HG02798 (cell line): Measurements from ENCODE around the gene MYORG.

ENCODE experiments used
- ATAC-seq: cut with Tn5 transposase; IDR thresholded peaks from one replicate; pipeline ENCODE4 v1.9.1; 2021; ENCODE audit warnings: mild to moderate bottlenecking; ENCODE audit not compliant: unreplicated experiment, poor library complexity

The MYORG gene

GRCh38 chr9:34385561-34386230, 9.0 kb upstream of the MYORG start:
- no peak for ATAC-seq

- ATAC-seq = no peak
These were observed 7.9 kb upstream of the MYORG start for GRCh38 chr9:34384368-34385165.

- ATAC-seq = no peak
These were observed 7.2 kb upstream of the MYORG start for GRCh38 chr9:34383904-34384303.

DNA sequence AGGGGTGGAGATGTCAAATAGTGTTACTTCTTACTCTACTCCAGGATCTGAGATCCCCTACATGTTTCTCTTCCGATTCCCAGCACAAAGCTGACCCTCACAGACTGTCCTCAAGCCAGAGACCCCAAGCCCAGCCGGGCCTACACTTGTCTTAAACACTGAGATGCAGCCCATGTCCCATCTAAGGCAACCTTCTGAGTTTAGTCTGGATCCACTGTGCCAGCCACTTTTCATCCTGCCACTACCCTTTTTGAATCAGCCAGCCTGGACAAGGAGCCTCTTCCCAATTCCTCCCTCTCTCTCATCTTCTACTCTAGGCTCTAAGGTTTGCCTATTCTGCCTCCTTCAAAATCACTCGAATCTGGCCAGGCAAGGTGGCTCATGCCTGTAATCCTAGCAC, 6.2 kb upstream of the MYORG start:
- no peak for ATAC-seq

- no peak for ATAC-seq
These were observed 5.4 kb upstream of the MYORG start for GRCh38 chr9:34382054-34382453.

DNA sequence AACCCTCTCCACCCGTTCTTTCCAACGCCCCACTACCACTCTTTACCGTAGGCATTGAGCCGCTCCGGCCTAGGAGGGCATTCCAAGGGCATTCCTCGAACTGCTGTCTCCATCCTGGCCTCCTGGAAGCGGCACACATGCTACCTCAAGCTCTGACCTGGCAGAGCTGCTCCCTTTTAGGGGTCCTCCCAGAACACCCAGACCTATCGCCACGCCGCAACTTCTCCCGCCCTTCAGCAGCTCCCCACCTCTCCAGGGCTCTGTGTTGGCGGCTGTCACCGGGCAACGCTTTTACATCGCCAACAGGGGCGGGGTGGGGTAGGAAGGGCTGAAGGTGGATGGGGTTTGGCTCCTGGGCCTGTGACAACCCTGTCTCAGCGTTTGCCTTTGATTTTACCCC, 4.6 kb upstream of the MYORG start:
- no peak for ATAC-seq

DNA sequence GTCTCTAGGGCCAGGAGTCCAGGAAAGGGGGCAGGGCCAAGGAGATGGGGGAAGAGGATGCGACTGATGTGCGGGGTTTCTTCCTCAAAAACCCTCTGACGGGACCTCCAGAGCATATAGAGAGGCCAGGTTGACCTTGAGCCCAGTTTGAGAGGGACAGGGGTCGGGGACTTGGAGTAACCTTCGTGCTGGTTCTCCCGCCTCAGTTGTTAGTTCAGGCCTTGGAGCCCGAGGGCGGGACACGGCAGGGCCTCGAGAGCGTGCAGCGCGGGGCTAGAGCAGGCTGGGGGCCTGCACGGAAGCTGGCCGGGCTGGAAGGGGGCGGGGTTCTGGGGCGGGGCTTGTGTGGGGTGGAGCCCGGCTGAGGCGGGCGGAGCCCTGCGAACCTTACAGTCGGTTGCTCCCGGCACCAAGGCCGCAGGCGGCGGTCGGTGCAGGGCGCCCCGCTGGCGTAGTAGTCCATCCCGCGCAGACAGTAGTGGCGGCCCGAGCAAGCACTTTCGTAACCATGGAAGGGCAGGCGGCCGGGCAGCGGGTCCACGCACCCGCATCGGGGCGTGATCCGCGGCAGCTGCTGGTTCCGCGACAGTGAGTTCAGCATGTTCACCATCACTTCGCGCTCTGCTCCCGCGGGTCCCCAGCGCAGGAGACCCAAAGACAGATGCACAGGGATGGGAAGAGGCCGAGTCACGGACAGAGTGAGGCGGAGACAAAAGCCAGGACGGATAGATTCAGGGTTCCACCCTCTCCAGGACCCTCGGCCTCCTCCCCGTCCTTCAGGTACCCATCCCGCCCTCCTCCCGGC, 4.0 kb upstream of the MYORG start:
- peak; percentile 41 for ATAC-seq

- ATAC-seq = no peak
These were observed 3.4 kb upstream of the MYORG start for GRCh38 chr9:34380034-34380510.

GRCh38 chr9:34379334-34380033, 2.8 kb upstream of the MYORG start:
- peak; percentile 35 for ATAC-seq

GRCh38 chr9:34378376-34379060, 1.8 kb upstream of the MYORG start:
- ATAC-seq = no peak

GRCh38 chr9:34377404-34377746, 677 bp upstream of the MYORG start:
- ATAC-seq = no peak

- ATAC-seq = no peak
These were observed 650 bp downstream of the MYORG start for GRCh38 chr9:34375901-34376595.

DNA sequence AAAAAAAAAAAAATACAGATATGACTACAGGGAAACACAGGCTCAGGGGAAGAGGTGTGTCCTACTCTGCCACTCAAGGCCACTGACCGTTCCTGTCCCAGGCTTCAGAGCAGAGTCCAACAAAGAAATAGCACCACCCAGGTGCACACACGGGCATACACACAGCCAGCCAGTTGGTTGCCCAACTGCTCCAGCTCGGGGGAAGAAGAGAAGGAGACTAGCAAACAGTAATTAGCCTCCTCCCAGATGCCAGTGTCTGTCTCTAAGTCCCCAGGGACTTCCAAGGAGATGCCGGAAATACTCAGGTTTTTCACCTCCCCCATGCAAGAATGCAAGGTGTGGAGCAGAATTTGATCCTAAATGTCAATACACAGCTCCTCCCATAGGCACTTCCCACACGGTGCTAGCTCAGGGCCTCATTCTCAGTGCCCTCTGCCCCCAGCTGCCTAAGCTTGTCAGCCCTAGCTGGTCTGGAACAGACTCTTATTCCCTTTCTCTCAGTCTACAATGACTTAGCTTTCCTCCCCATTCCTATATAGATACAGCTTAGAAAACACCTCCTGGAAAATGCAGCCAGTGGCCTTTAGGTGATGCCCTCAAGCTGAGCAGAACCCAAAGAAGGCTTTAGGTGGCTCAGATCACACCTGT, 1.7 kb downstream of the MYORG start:
- ATAC-seq = no peak

GRCh38 chr9:34374339-34374738, 2.4 kb downstream of the MYORG start:
- no peak for ATAC-seq

- no peak for ATAC-seq
These were observed 2.9 kb downstream of the MYORG start for GRCh38 chr9:34373749-34374148.

DNA sequence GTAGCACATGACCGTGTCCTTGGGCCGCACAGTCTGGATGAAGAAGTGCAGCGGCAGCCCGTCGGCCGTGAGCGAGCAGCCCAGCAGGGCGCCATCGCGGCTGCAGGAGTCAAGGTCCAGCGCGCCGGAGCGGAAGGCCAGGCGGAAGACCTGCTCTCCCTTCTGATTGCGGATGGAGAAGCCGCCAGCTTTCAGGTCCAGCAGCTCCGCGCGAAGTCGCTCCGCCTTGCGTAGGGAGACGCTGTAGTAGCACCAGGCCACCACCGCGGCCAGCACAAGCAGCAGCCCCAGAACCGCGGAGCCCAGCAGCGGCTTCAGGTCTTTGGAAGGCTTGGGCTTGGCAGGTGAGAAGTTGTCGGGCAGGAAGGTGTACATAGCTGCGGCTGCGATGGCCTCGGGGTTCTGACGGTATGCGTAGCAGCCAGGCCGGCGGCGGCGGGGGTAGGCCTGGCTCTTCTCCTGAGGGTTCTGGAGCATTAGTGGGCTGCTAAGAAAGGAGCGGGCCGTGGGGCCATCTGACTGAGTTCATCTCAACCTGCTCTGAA, 4.2 kb downstream of the MYORG start:
- ATAC-seq = no peak

DNA sequence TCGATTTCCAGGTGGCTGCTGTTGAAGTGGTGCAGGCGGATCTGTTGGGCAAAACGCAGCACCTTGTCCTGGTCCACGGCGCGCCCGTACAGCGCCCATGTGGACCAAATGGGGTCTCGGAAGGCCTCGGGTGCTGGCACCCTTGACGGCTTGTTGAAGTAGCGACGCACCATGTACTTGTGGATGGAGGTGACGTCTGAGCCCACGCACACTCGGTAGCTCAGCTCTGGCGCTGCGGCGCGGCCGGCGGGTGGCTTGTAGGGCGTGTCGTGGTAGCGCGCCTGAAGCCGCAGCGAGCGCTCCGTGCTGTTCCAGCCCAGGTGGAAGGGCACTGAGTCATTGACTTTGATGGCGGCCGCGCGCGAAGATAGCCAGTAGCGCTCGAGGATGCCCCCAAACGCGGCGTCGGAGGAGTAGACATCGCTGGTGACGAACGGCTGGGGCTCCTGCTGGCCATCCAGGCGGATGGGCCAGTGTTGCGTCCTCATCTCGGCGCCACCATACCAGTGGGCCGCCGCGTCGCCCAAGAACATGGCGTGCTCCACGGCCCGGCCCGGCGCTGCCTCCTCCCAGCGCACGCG, 4.7 kb downstream of the MYORG start:
- no peak for ATAC-seq
